Bone marrow (tissue), 2 donors: Measurements from ENCODE around the gene PDZD2.
"Not testable (repeated sequence)": the region's sequence is repeated elsewhere in the genome, so short reads cannot be mapped to it uniquely, and the experiment has no call there.

Experiments
- DNase-seq, 2 donors: peaks; one replicate each; lab custom pipeline; 2025; lab: John Stamatoyannopoulos, UW

The PDZD2 gene

DNA sequence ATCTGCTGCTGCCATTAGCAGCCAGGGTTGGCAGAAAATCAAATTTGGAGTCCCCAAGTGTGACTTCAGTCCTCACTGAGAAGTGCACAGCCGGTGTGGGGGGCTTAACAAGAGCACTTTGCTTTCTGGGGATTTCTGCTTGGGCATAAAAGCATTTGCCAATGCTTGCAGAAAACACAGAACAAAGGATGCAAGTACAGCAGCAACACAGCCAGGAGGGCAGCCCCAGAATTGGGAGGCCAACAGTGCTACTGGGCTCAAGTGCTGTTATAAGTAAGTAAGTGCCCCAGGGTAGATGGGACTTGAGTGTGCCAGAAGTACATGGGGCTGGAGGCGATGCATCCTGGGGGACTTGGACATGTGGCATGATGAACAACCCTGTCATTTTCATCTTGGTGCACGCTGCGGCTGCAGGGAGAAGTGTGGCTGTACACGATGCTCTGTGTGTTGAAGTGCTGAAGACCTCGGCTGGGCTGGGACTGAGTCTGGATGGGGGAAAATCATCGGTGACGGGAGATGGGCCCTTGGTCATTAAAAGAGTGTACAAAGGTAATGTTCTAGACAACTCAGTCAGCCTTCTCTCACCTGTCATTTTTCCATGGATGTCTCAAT lies 461.9 kb downstream of the PDZD2 start:
- no peak for DNase-seq

DNA sequence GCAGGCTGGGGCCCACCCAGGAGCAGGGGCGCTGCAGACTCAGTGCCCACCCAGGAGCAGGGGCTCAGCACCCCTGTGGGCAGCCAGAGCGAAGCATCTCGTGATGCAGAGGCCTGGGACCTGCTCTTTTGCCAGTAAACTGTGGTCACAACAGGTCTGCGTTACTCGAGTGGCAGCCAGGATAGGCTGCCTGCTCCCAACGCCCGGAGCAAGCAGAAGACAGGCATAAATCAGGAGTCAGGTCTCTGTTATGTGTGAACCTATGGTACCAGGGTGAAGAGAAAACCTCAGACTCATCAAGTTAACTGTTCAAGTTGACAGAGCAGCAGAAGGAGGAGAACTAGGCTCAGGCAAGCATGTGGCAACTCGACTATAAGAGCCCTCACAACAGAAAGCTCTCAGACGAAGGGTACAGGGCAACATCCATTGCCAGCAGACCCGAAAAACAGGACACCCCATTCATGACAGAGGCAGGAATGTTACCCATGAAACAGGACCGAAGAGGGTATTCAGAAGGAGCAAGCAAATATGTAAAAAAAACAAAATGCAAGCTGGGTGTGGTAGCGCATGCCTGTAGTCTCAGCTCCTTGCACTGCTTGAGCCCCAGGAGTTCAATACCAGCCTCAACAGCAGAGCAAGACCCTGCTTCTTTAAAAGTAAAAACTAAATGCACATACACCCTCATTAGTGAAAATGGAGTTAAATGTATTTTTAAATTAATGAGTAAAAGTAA lies 463.5 kb downstream of the PDZD2 start:
- DNase-seq, result no peak

DNA sequence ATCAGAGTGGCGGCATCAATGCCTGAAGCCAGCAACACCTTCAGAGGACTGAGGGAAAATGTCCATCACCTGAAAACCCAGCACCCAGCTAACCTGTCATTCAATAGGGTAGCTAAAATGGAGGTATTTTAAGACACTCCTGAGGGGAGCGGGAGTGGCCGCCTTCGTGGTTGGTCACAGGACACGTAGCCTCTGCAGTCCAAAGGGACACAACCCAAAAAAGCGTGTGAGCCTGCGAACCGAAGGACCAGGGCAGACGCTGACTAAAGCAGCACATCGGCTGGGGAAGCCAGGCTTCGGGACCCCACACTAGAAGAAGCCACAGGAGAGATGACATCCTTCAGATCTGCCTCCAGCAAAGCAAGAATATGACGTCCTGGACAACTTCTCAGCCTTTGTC lies 464.6 kb downstream of the PDZD2 start:
- no peak for DNase-seq

DNA sequence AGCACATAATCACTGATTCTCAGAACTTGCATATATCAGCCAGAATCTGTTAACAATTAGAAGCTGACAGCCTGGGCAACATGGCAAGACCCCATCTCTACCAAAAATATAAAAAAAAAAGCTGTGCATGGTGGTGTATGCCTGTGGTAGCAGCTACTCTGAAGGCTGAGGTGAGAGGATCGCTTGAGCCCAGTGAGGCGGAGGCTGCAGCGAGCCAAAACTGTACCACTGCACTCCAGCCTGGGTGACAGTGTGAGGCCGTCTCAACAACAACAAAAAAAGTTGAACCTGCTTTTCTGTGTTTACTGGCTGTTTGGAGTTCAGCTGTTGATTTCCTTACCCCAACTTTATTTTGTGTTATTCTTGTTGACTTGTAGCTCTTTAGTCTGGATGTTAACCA lies 468.4 kb downstream of the PDZD2 start:
- no peak for DNase-seq

DNA sequence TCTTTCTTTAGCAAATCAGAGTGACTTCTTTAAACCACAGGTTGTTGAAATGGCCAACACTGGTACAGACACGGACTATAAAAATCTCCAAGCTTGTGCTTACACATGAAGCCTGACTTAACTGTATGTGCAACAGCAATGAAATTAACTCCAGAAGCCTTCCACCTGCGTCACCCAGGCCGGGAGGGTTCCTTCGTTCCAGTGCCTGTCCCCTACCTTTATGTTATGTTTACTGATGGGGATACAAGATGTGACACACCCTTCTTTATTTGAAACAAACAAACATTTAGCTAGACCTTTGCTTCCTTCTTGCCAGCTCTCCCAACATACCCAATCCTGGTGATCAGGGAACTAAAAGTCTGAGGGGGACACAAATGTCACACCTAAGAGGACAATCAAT lies 469.2 kb downstream of the PDZD2 start:
- no peak for DNase-seq

DNA sequence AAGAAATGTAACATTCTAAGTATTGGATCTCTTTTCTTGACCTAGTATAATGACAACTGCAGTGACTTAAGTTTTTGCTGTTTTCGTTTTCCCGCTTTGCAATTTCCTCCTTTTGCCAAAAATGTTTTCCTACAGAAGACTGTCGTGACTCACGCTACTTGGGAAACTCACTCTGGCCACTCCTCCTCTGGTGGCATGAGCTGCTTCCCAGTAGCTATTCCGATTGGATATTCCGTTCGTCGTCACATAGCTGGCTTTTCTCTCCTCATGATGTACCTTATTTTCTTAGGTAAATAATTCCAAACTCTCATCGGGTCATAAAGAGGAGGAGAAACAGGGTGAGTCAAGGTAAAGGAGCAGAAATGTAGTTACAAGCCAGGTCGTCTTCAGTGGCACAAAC lies 470.3 kb downstream of the PDZD2 start:
- DNase-seq, result no peak

DNA sequence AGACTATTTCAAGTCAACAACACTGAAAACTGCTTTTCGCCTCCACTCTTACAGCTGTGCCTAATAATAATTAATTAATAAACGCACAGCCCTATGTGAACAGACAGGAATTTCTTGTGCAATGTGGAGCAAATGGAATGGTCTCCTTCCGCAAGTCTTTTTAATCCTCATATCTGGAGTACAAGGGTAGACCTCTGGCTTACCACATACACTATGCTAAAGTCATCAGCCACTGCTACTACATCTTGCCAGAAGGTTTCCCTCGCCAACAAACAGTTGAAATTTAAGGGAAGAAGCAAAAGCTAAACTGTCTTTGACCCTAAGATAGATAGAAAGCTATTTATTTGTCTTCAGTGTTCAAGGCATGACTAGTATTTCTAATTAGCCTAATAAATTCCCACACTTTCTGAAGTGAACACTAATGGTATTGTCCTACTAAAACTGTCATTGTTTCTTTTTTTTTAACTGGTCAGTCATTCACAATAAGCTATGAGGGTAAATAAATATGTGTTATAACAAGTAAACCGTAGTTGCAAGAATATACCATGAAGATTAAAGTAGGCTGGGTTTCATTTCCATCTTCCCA lies 471.3 kb downstream of the PDZD2 start:
- DNase-seq, result no peak

DNA sequence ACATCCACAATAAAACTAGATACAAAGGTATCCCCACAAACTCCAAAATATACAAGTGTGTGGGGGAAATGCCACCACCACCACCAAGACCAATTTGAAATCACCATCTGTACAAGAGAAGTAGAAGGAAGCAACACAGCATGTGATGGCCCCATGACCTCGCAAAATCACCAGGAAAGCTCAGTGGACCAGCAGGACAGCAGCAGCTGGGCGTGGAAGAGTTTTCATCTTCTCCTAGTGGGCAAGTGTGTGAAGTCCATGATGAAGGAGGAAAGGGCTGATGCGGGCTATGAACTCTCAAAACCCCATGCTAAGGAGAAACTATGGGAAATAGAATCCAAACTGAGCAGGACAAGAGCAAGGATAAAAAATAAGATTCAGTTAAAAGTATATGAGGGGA lies 477.1 kb downstream of the PDZD2 start:
- DNase-seq, result no peak

DNA sequence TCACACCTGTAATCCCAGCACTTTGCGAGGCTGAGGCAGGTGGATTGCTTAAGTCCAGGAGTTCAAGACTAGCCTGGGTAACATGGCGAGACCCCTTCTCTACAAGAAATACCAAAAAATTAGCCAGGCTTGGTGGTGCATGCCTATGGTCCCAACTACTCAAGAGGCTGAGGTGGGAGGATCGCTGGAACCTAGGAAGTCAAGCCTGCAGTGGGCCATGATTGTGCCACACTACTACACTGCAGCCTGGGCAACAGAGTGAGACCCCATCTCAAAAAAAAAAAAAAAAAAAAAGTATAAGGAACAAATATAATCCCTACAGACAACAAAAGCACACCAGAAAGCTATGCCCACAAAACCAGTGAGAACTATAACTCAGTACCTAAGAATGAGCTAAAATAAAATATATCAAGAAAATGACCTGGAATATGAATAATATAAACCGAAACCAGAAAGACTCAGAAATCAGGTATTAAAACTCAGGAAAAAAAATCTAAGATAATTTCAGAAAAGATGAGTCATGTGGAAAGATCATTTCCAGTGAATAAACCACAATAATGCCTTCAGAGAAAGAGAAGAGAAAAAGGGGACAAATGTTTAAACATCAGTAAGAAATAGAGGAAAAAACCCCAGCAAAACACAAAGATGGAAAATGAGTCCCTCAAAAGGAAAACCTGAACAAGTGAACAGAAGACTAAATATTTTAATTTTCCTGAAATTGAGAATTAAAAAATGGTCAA lies 477.8 kb downstream of the PDZD2 start:
- no peak for DNase-seq

DNA sequence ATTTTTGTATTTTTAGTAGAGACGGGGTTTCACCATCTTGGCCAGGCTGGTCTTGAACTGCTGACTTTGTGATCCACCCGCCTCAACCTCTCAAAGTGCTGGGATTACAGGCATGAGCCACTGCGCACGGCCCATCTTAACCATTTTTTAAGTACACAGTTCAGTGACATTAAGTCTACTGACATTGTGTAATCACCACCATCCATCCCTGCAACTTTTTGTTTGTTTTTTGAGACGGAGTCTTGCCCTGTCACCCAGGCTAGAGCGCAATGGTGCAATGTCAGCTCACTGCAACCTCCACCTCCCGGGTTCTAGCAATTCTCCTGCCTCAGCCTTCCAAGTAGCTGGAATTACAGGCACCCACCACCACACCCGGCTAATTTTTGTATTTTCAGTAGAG lies 480.0 kb downstream of the PDZD2 start:
- not testable (repeated sequence) for DNase-seq

DNA sequence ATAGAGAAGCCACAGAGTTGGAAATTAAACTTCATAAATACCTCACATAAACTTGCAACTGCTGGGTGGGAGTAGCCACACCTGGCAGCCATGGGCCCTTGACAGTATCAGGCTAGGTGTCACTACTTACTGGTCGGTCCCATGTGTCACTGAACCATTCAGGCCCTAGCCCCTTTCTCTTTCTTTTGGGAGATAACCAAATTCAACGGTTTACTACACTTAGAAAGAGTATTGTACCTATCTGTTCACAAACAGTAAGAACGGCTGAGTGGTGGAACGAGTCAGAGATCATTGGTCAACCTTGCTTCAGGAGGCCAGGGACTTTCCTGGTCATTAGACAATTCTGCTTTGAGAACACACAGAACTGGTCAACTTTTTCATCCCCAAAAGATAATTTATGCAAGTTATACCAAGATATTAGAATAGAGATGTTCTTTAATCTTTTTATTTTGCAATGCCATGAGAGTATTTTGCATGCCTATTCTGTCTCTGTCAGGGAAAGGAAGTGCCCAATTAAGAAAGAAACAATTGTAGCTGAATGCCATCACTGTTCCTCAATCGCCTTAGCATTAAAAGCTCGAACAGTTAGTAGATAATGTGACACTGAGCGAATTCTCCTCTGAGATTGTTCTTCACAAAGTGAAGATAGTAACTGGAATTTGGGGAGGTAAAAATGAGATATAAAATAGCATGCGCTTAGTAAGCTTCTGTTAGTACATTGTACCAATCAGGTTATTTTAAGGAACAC lies 484.3 kb downstream of the PDZD2 start:
- DNase-seq, result no peak

DNA sequence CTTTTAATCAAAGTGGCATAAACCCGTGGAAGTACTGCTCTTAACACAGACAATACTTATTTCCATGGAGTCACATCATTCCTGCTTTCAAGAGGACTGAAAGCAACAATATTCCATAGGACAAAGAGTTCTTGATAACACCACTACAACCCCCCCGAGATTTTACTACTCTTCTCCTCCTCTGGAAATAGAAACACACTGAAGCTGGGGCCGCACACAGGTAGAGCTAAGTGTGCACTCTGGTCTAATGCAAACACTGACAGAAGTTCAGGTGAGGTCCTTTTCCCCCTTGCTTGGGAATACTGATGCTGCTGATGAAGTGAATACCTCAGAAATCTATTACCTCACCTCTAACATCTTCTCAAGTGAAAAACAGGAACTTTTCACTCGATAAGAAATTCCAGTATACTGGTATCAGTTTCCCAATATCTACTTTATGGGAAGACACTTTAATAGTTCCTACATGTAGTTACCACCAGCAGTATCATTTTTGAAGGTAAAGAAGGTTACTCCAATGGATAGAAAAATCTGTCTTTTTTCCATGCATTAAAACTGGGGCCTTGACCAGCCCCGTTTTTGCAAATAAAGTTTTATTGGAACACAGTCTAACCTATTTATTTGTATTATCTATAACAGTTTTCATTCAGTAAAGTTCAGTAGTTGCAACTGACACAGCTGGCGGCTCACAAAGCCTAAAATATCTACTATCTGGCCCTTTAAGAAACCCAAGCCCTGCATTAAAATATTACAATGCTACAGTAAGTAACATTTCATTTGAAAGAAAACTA lies 485.2 kb downstream of the PDZD2 start:
- no peak for DNase-seq

DNA sequence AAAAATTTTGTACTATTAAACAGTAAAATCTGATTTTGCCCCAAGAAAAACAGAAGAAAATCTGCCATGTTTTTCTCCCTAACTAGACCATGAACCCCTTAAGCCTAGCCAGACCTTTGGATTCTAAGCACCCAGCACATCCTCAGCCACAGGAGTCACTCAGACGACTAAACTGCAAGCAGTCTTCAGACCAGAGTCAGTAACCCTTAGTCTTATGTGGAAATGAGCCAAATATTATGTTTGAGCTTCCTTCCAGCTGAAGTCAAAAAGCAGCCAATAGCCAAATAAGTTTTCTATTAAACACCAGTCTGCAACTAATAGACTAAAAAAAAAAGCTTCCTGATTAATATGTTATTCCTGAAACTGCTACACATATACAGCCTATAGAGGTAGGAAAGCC lies 487.8 kb downstream of the PDZD2 start:
- no peak for DNase-seq

DNA sequence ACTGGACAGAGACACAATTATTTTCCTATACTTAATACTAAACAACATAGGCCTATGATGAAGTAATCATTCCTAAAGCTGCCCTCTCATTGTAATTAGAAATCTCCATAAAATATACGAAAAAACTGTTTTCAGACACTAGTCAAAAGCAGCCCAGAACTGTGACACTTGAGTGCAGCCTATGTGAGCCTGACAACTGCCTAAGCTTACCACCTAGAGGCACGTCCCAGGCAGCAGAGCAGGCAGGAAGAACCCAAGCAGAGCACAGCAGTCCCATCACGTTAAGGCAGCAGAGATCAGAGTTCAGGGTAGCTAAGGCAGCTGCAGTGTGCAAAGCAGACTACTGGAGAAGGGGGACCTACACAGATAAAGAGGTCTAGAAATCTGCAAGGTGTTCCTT lies 488.8 kb downstream of the PDZD2 start:
- DNase-seq, result no peak

DNA sequence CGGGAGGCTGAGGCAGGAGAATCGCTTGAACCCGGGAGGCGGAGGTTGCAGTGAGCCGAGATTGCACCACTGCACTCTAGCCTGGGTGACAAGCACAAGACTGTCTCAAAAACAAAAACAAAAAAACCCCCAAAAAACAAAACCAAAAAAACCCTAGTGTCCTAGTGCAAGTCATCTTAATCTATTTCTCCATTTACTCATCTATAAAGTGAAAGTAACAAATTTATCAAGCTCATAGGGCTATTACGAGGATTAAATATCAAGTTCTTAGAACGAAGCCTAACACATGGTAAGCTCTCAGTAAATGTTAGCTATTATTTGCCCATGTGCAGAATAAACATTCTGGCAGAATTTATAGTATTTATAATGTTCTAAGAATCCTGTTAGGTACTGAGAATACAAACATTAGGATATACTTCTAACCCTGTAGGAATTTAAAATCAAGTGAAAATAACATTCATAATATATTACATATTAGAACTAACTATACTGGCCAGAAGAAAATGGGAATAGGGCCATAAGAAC lies 490.2 kb downstream of the PDZD2 start:
- no peak for DNase-seq

DNA sequence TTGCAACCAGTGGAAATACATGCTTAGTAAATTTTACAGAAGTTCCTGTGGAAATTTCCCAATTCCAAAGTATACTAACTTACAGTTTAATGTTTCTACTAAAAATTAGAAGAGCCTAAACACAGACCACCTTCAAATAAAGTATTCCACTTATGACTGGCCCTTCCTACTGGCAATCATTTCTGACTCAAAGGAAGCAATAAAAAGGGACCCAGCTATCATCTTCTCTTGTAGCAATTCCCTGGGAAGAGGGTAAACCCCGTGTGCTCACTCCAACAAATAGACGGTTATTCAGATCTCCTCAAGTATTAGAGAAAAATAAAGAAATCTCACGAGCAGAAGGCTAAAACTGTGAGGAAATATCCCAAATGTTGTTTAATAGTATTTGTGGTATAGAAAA lies 491.9 kb downstream of the PDZD2 start:
- DNase-seq, result no peak

DNA sequence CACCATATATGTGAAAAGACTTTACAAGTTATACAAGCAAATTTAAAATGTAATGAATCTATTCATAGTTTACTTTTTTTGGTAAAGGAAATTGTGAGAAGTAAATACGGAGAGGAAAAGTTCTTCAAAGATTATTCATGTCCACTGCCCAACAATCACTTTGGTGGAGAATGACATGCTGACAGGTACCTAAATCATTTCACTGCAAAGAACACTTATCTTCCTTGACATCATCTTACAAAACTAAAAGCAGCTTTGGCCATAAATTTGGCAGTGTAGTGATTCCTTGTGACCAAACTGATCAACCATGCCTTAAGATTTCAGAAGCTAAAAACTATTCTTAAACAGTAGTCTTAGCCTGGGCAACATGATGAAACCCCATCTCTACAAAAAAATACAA lies 492.7 kb downstream of the PDZD2 start:
- DNase-seq, result no peak

DNA sequence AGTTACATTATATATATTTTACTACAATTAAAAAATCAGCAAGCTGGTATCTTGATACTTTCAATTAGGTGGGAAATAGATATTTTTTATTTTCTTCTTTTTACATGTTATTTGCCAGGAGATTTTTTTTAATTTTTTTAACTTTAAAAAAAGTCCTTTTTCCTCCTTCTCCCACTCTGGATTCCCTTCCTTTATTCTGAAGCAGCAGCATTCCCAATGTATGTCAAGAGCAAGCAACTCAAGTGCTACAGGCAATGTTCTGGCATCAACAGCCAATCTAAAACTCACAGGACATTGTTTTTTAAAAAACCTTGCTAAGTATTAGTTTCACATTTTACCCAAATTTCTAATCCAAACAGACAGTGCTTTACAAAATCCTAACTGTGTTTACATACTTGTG lies 493.8 kb downstream of the PDZD2 start:
- no peak for DNase-seq

DNA sequence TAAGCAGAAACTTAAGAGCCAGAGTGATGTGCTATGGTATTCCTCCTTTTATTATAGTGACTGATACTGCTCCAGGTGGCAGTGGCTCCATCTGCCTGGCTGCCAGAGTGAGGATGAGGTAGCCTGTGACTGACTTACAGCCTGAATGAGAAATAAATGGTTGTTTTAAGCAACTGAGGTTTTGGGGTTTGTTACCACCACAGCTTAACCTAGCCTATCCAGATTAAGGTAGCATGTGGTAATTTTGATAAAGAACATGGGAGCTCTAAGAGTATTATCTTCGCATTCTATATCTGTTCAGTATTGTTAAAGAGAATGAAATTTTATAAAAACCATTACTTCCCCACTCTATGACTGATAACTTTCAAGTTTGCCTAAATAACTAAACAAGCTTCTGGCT lies 496.2 kb downstream of the PDZD2 start:
- no peak for DNase-seq

DNA sequence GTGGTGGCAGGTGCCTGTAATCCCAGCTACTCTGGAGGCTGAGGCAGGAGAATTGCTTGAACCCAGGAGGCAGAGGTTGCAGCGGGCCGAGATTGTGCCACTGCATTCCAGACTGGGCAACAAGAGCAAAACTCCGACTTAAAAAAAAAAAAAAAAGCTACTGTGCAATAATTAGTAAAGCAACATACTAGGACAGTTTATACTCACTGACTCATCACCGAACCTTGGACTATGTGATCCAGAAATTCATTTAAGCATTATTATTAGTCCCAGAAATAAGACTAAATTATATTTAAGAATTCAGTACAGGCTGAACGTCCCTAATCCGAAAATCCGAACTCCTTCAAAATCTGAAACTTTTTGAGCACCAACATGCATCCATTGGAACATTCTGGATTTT lies 497.4 kb downstream of the PDZD2 start:
- no peak for DNase-seq

DNA sequence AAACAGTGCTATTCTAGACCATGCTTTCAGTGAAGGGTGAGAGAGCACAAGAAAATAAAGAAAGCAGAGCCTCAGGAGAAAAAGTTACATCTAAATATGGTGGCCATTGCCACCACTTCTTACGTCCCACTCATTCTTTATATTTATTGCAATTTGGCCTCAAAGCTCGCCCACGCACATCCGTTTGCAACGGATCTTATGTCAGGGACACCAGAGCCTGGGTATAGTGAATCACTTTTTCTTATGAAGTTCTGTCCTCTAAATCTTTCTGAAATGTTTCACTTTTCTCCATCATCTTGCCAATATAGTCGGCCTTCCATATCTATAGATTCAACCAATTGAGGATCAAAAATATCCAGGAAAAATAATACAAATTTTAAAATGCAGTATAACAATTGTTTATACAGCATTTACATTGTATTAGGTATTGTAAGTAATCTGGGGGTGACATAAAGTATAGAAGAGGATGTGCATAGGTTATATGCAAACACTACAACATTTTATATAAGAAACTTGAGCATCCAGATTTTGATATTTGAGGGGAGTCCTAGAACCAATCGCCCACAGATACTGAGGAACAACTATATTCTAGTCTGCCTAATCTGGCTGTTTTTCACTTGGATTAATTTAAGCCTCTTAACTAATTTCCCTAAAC lies 500.0 kb downstream of the PDZD2 start:
- DNase-seq, result no peak
